ENCODE measurements around the gene IBTK.
"Not testable (repeated sequence)": the region's sequence is repeated elsewhere in the genome, so short reads cannot be mapped to it uniquely, and the experiment has no call there.

IBTK gene

GRCh38 chr6:82245376-82245775 lies 2.2 kb downstream of the IBTK start:
- DNase-seq: no peak

GRCh38 chr6:82243884-82244283 lies 3.7 kb downstream of the IBTK start:
- DNase-seq: no peak

- no peak for DNase-seq
Observed at GRCh38 chr6:82240186-82240585, 7.4 kb downstream of the IBTK start.

- DNase-seq: no peak
Observed at GRCh38 chr6:82239597-82239996, 7.9 kb downstream of the IBTK start.

DNA sequence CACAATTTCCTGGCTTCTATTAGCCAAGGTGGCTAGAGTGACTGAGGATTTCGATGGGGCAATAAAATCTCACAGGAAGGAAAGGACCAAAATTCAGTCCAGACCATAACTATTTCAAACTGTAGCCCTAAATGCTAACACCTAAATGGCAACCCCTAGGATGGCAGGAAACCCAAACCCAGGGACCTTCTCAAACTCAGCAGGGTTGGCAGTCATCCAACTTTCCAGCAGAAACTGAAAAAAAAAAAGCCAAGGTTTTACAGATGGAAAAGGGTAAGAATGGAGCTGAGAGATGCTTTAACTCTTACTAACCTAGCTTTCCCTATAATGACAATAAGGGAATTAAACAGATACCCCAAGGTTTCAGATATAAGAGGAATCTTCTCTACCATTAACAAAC lies 10.5 kb downstream of the IBTK start:
- no peak for DNase-seq

- DNase-seq: peak in 1 of 5 donors; percentile 20
Observed at GRCh38 chr6:82227770-82228169, 19.8 kb downstream of the IBTK start.

GRCh38 chr6:82220167-82220566 lies 27.4 kb downstream of the IBTK start:
- no peak for DNase-seq

DNA sequence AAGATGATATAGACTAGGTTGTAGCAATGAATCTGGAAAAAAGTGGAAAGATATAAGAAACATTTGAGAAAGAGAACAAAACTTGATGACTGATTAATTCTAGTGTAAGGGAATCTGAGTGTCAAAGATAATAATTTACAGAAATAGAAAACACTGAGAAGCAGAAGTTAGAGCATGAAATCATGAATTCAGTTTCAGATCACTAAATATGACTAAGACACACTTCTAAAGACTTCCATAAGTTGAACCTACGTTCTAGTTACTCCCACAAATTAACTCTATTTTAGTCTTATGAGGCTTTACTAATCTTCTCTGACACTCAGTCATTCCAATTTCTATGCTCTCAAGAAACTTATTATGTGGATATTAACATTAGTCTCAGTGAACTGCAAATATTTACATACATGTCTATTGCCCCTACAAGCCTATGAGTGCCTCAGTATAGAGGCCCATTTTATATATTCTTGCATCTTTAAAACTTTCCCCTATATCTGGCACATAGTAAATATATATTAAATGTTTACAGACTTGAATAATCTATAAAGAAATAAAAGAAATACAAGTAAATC lies 30.4 kb downstream of the IBTK start:
- DNase-seq: no peak

- no peak for DNase-seq
Observed at GRCh38 chr6:82216549-82216948, 31.0 kb downstream of the IBTK start.

DNA sequence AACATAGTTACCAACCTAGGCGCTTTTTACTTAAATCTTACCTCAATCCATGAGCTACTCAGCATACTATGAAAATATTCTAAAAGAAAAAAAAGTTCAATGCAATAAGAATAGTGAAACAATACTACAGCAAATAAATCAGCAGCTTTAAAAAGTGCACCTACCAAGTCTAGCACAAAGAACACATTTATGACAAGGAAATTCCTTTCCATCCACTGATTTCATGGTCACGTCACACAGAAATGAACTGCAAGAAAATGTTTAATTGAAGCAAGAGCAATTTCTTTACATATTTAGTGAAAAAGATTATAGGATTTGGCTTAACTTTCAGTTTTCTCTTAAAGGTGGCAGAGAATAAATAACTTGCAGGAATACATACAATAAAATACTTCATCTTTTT lies 36.2 kb downstream of the IBTK start:
- DNase-seq: no peak

GRCh38 chr6:82208913-82209312 lies 38.6 kb downstream of the IBTK start:
- peak in 1 of 5 donors; percentile 27 for DNase-seq

GRCh38 chr6:82205930-82206392 lies 41.6 kb downstream of the IBTK start:
- no peak for DNase-seq

DNA sequence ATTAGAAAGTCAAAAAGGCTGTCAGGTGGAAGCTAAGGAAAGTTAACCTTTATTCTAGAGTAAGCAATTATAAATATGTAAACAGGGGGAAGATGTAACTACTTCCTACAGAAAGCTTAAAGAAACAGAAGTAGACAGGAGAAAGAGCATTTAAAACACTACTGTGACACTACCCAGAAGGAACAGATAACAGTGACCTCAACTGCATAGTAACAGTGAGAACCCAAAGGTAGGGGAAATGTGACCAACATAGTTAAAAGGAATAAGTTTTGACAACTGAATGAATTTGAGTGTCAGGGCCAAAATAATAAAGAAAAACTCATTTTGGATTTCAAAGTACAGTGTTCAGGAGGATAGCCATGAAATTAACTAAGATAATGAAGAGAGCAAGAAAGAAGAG lies 43.5 kb downstream of the IBTK start:
- DNase-seq: no peak

DNA sequence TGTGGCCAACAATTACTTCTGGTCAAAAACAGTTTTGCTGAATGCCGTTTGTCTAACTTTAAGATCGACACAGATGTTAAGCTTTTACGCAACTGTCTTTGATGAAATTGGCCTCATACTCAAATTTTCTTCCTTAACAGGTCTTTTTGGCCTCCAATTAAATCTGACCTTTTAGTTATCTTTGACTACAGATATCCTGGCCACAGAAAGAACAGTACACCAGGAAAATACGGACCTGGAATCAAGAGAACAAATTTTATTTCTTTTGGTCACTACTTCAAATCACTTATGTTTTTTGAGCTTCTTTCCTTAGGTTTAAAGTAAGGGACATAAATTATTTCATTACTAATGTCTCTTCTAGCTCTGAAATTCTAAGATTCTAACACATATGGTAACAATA lies 49.8 kb downstream of the IBTK start:
- DNase-seq: no peak

- not testable (repeated sequence) for DNase-seq
Observed at GRCh38 chr6:82197245-82197644, 50.3 kb downstream of the IBTK start.

- no peak for DNase-seq
Observed at GRCh38 chr6:82196161-82196560, 51.4 kb downstream of the IBTK start.

- DNase-seq: no peak
Observed at GRCh38 chr6:82195619-82196018, 51.9 kb downstream of the IBTK start.

DNA sequence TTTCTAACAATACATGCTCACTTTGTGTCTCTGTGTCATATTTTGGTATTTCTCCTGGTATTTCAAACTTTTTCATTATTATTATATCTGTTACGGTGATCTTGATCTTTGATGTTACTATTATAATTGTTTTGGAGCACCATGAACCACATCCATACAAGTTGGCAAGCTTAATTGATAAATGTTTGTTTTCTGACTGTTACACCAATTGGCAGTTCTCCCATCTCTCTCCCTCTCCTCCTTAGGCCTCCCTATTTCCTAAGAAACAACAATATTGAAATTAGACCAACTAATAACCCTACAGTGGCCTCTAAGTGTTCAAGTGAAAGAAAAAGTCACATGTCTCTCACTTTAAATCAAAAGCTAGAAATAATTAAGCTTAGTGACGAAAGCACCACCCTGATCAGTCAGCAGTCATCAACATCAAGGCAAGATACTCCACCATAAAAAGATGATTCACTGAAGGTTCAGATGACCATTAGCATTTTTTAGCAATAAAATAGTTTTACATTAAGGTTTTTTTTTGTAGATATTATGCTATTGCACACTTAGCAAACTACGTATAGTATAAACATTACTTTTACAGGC lies 61.5 kb downstream of the IBTK start:
- no peak for DNase-seq

DNA sequence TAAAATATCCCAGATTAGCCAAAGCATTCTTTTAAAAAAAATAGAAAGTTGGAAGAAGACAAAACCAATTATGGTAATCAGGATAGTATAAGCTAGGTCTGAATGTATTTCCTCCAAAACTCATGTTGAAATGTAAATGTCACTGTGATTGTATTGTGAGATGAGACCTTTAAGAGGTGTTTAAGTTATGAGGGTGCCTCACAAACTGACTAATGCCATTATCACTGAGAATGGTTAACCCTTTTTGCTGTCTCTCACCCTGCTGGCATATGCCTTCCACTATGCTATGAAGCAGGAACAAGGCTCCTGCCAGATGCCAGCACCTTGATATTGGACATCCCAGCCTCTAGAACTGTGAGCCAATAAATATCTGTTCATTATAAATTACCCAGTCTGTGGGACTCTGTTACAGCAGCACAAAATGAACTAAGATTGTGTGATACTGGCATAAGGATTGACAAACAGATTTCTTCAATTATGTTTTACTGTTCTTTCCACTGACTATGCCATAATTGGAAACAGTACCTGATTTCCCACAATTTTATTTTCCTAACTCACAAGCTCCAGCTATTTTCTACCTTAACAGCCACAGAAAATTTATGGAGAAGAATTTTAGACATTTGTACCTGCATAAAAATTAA lies 63.8 kb downstream of the IBTK start:
- no peak for DNase-seq

GRCh38 chr6:82182756-82183155 lies 64.8 kb downstream of the IBTK start:
- DNase-seq: peak in 1 of 5 donors; percentile 9

GRCh38 chr6:82179415-82179814 lies 68.1 kb downstream of the IBTK start:
- DNase-seq: no peak

GRCh38 chr6:82178759-82179112 lies 68.8 kb downstream of the IBTK start:
- DNase-seq: no peak

GRCh38 chr6:82178077-82178758 lies 69.3 kb downstream of the IBTK start:
- DNase-seq: no peak

GRCh38 chr6:82176616-82177015 lies 70.9 kb downstream of the IBTK start:
- no peak for DNase-seq
